ENCODE results near the gene PIK3R5. TPM values are rescaled to one million over a fixed set of nuclear protein-coding genes. Genes with fewer than 3 reads are reported as not detected.

PIK3R5 gene
- total RNA-seq, 1 experiment from 2014 or later, result 2.5 TPM

- CTCF ChIA-PET, result no interaction called here
- intact Hi-C loops (cut with micrococcal nuclease), result no loop called here
Measured at GRCh38 chr17:8959312-8959918, 6.1 kb downstream of the PIK3R5 start.

DNA sequence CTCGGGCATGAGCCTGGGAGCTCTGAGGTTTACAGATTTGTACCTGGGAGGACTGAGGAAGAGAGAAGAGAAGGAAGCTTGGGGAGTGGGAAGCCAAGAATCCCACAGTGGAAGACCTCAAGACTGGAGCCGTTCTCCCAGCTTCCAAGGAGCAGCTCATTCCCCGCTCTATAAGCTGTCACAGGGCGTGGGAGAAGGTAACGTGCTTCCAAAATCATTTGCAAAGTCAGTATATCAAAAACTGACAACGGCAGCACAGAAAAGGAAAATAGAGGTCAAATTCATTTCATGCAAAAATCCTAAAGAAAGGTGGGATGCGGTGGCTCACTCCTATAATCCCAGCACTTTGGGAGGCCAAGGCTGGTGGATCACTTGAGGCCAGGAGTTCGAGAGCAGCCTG is 7.8 kb downstream of the PIK3R5 start:
- no TSS peak for BruUV-seq (replicated peaks)
- ChIA-PET CTCF (no interaction called here), RAD21 (ENCODE audit: low non-redundant PET in 1 of 2, low total read pairs in 2 of 2, uncharacterized antibody in 2 of 2, unreplicated experiment in 2 of 2) (no interaction called here), POLR2A (no interaction called here)
- no peaks in the 10 kb centered on the region for H3K9me2 ChIP-seq (ENCODE audit: insufficient read depth)
- no peaks in the 10 kb centered on the region for H4K20me1 ChIP-seq (ENCODE audit: insufficient read depth)
- H3K4me3 ChIP-seq (replicated peaks in 1 of 2; ENCODE audit: low read depth in 1 of 2, low read length in 2 of 2), result no peak overlapping the region
- ATAC-seq (no peak), DNase-seq (ENCODE audit: low read depth, low spot score) (no peak)
- no peak overlapping the region for H3K9ac ChIP-seq (ENCODE audit: low read length)
- no peaks in the 10 kb centered on the region for H3K9me3 ChIP-seq (ENCODE audit: control insufficient read depth in 1 of 2, insufficient read depth in 1 of 2, low read depth in 1 of 2, low read length in 2 of 2)
- no peaks in the 10 kb centered on the region for H3K79me2 ChIP-seq (ENCODE audit: insufficient read depth, low read length)
- H3K4me1 ChIP-seq (ENCODE audit: control insufficient read depth in 1 of 2, insufficient read depth in 2 of 2, low read length in 2 of 2), result peaks cover 0 to 3% of the 10 kb centered on the region in 2 experiments; a peak in 1 of 4 replicates
- H3K27me3 ChIP-seq (ENCODE audit: insufficient read depth, low read length), result peaks cover 3% of the 10 kb centered on the region; the same call in 1 of the 2 replicates
- intact Hi-C loops (cut with micrococcal nuclease), result no loop called here
- no peak overlapping the region for H3K4me2 ChIP-seq (ENCODE audit: low read length)
- H2AFZ ChIP-seq (ENCODE audit: low read depth, low read length, poor library complexity, severe bottlenecking), result no peak overlapping the region
- no peak overlapping the region for H3K27ac ChIP-seq (ENCODE audit: low read depth, low read length)
- H3K36me3 ChIP-seq (ENCODE audit: control insufficient read depth in 1 of 2, insufficient read depth in 2 of 2, low read length in 2 of 2), result no peaks in the 10 kb centered on the region
- TF ChIP-seq SP1 (IDR thresholded peaks at IDR 0.05; ENCODE audit: low read depth) (no peak), JUND (IDR thresholded peaks at IDR 0.05) (no peak), ZNF274 (IDR thresholded peaks at IDR 0.05; ENCODE audit: low read depth, low read length) (no peak), YY1 (IDR thresholded peaks at IDR 0.05; ENCODE audit: extremely low read depth, insufficient replicate concordance, low read depth, low read length) (no peak), ATF3 (IDR thresholded peaks at IDR 0.05) (no peak), EZH2phosphoT487 (IDR thresholded peaks at IDR 0.05; ENCODE audit: borderline replicate concordance) (no peak), SIN3A (IDR thresholded peaks at IDR 0.05; ENCODE audit: low read depth) (no peak), SRF (IDR thresholded peaks at IDR 0.05; ENCODE audit: low read depth) (no peak), EGR1 (IDR thresholded peaks at IDR 0.05; ENCODE audit: low read depth) (no peak), ELF1 (IDR thresholded peaks at IDR 0.05; ENCODE audit: borderline replicate concordance, low read depth) (no peak), CEBPB (IDR thresholded peaks at IDR 0.05; ENCODE audit: low read depth) (no peak)
- TF ChIP-seq, protein P1, sequence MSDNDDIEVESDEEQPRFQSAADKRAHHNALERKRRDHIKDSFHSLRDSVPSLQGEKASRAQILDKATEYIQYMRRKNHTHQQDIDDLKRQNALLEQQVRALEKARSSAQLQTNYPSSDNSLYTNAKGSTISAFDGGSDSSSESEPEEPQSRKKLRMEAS (IDR thresholded peaks at IDR 0.05), result no peak
- TF ChIP-seq, protein P2, sequence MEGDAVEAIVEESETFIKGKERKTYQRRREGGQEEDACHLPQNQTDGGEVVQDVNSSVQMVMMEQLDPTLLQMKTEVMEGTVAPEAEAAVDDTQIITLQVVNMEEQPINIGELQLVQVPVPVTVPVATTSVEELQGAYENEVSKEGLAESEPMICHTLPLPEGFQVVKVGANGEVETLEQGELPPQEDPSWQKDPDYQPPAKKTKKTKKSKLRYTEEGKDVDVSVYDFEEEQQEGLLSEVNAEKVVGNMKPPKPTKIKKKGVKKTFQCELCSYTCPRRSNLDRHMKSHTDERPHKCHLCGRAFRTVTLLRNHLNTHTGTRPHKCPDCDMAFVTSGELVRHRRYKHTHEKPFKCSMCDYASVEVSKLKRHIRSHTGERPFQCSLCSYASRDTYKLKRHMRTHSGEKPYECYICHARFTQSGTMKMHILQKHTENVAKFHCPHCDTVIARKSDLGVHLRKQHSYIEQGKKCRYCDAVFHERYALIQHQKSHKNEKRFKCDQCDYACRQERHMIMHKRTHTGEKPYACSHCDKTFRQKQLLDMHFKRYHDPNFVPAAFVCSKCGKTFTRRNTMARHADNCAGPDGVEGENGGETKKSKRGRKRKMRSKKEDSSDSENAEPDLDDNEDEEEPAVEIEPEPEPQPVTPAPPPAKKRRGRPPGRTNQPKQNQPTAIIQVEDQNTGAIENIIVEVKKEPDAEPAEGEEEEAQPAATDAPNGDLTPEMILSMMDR (IDR thresholded peaks at IDR 0.05 in 2 of 3, conservative IDR thresholded peaks at IDR 0.05 in 1 of 3; ENCODE audit: borderline replicate concordance in 1 of 3, insufficient read depth in 1 of 3, low read depth in 2 of 3, low read length in 2 of 3), result no peak

More at GRCh38 chr17:8959312-8959918, 6.1 kb downstream of the PIK3R5 start:
- peaks cover 3% of the 10 kb centered on the region; the same call in 1 of the 2 replicates for H3K27me3 ChIP-seq (ENCODE audit: insufficient read depth, low read length)
- TF ChIP-seq JUND (IDR thresholded peaks at IDR 0.05) (no peak), EZH2 (IDR thresholded peaks at IDR 0.05) (no peak), ZNF274 (IDR thresholded peaks at IDR 0.05; ENCODE audit: low read depth, low read length) (no peak), ATF3 (IDR thresholded peaks at IDR 0.05) (no peak), EZH2phosphoT487 (IDR thresholded peaks at IDR 0.05; ENCODE audit: borderline replicate concordance) (no peak), POLR2A (IDR thresholded peaks at IDR 0.05; ENCODE audit: borderline replicate concordance, extremely low read depth, insufficient read depth, insufficient read length) (no peak), FOSL1 (IDR thresholded peaks at IDR 0.05; ENCODE audit: low read depth) (no peak), ZFX (IDR thresholded peaks at IDR 0.05) (no peak), CEBPB (IDR thresholded peaks at IDR 0.05; ENCODE audit: low read depth) (no peak), ELF1 (IDR thresholded peaks at IDR 0.05; ENCODE audit: borderline replicate concordance, low read depth) (no peak), SP1 (IDR thresholded peaks at IDR 0.05; ENCODE audit: low read depth) (no peak), SRF (IDR thresholded peaks at IDR 0.05; ENCODE audit: low read depth) (no peak), RAD21 (IDR thresholded peaks at IDR 0.05; ENCODE audit: low read depth) (no peak)
- TF ChIP-seq, protein P1 (IDR thresholded peaks at IDR 0.05), result no peak
- H3K4me1 ChIP-seq (ENCODE audit: control insufficient read depth in 1 of 2, insufficient read depth in 2 of 2, low read length in 2 of 2), result peaks cover 0 to 3% of the 10 kb centered on the region in 2 experiments; a peak in 1 of 4 replicates
- H3K9me2 ChIP-seq (ENCODE audit: insufficient read depth), result no peaks in the 10 kb centered on the region
- no peak for DNase-seq (ENCODE audit: low read depth, low spot score)
- H3K9me3 ChIP-seq (ENCODE audit: control insufficient read depth in 1 of 2, insufficient read depth in 1 of 2, low read depth in 1 of 2, low read length in 2 of 2), result no peaks in the 10 kb centered on the region
- no peak overlapping the region for H3K27ac ChIP-seq (ENCODE audit: low read depth, low read length)
- no peaks in the 10 kb centered on the region for H3K36me3 ChIP-seq (ENCODE audit: control insufficient read depth in 1 of 2, insufficient read depth in 2 of 2, low read length in 2 of 2)
- RAD21 ChIA-PET (ENCODE audit: low non-redundant PET in 1 of 2, low total read pairs in 2 of 2, uncharacterized antibody in 2 of 2, unreplicated experiment in 2 of 2), result no interaction called here
- POLR2A ChIA-PET, result no interaction called here
- H2AFZ ChIP-seq (ENCODE audit: low read depth, low read length, poor library complexity, severe bottlenecking), result no peak overlapping the region
- ATAC-seq, result no peak
- no peaks in the 10 kb centered on the region for H4K20me1 ChIP-seq (ENCODE audit: insufficient read depth)
- no TSS peak for BruUV-seq (replicated peaks)
- H3K4me3 ChIP-seq (replicated peaks in 1 of 2; ENCODE audit: low read depth in 1 of 2, low read length in 2 of 2), result no peak overlapping the region
- no peak overlapping the region for H3K4me2 ChIP-seq (ENCODE audit: low read length)
- no peaks in the 10 kb centered on the region for H3K79me2 ChIP-seq (ENCODE audit: insufficient read depth, low read length)
- H3K9ac ChIP-seq (ENCODE audit: low read length), result no peak overlapping the region

Measured in HCT116 (cell line).